ENCODE data around the gene ZEB2. TPM values are rescaled to one million over a fixed set of nuclear protein-coding genes. Genes with fewer than 3 reads are reported as not detected.
"Not testable (repeated sequence)": the region's sequence is repeated elsewhere in the genome, so short reads cannot be mapped to it uniquely, and the experiment has no call there.

The ZEB2 gene
- total RNA-seq, 2 donors from 2014 or later: 76.1 to 91.7 TPM

GRCh38 chr2:144366825-144367429 lies 153.0 kb downstream of the ZEB2 start:
- Histone ChIP-seq H3K4me1 (peaks cover 0 to 9% of the 10 kb centered on the region in 2 donors), H3K27me3 (no peaks in the 10 kb centered on the region), H3K27ac (no peak overlapping the region), H3K4me3 (no peak overlapping the region), H3K9me3 (no peaks in the 10 kb centered on the region), H3K36me3 (no peaks in the 10 kb centered on the region)
- no peak for TF ChIP-seq CTCF (IDR thresholded peaks at IDR 0.05)
- no peak for DNase-seq (ENCODE audit: low spot score)

- H3K9me3 ChIP-seq: no peaks in the 10 kb centered on the region
- no peak for TF ChIP-seq CTCF (IDR thresholded peaks at IDR 0.05)
- no peaks in the 10 kb centered on the region for H3K27me3 ChIP-seq
- no peak for DNase-seq (ENCODE audit: low spot score)
- no peak overlapping the region for H3K4me3 ChIP-seq
- H3K36me3 ChIP-seq: no peaks in the 10 kb centered on the region
- H3K4me1 ChIP-seq: no peaks in the 10 kb centered on the region
- no peak overlapping the region for H3K27ac ChIP-seq
Observed at GRCh38 chr2:144364944-144365738, 154.8 kb downstream of the ZEB2 start.

DNA sequence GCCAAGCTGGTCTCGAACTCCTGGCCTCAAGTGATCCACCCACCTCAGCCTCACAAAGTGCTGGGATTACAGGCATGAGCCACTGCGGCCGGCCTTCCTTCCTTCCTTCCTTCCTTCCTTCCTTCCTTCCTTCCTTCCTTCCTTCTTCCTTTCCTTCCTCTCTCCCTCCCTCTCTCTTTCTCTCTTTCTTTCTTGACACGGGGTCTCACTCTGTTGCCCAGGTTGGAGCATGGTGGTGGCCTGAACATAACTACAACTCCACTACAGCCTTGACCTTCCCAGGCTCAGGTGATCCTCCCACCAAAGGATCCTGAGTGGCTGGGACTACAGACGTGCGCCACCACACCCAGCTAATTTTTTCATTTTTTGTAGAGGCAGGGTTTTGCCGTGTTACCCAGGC lies 155.7 kb downstream of the ZEB2 start:
- not testable (repeated sequence) for H3K27ac ChIP-seq; H3K27me3 ChIP-seq; H3K36me3 ChIP-seq; H3K4me3 ChIP-seq; DNase-seq (ENCODE audit: low spot score); H3K9me3 ChIP-seq; H3K4me1 ChIP-seq

- no peak for DNase-seq (ENCODE audit: low spot score)
- TF ChIP-seq CTCF (IDR thresholded peaks at IDR 0.05): no peak
Observed at GRCh38 chr2:144362401-144362800, 157.5 kb downstream of the ZEB2 start.

DNA sequence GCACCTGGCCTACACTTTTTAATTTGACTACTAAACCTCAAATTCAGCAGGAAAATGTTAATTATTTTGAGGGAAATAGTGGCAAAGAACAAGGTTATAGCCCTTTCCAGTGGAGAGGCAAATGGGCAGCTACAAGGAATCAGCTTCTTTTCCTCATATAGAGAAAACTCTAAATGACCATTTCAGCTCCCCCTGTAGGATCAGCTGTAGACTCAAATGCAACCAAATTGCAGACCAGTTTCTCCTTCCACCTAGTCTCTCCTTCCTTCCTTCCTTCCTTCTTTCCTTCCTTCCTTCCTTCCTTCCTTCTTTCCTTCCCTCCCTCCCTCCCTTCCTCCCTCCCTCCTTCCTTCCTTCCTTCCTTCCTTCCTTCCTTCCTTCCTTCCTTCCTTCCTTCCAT lies 158.2 kb downstream of the ZEB2 start:
- Histone ChIP-seq H3K4me1 (no peaks in the 10 kb centered on the region), H3K27ac (no peak overlapping the region), H3K9me3 (no peaks in the 10 kb centered on the region), H3K4me3 (no peak overlapping the region), H3K27me3 (no peaks in the 10 kb centered on the region), H3K36me3 (no peaks in the 10 kb centered on the region)
- no peak for DNase-seq (ENCODE audit: low spot score)
- no peak for TF ChIP-seq CTCF (IDR thresholded peaks at IDR 0.05)

More at GRCh38 chr2:144362401-144362800, 157.5 kb downstream of the ZEB2 start:
- Histone ChIP-seq H3K4me1 (no peaks in the 10 kb centered on the region), H3K36me3 (no peaks in the 10 kb centered on the region), H3K27me3 (no peaks in the 10 kb centered on the region), H3K9me3 (no peaks in the 10 kb centered on the region), H3K4me3 (no peak overlapping the region), H3K27ac (no peak overlapping the region)

DNA sequence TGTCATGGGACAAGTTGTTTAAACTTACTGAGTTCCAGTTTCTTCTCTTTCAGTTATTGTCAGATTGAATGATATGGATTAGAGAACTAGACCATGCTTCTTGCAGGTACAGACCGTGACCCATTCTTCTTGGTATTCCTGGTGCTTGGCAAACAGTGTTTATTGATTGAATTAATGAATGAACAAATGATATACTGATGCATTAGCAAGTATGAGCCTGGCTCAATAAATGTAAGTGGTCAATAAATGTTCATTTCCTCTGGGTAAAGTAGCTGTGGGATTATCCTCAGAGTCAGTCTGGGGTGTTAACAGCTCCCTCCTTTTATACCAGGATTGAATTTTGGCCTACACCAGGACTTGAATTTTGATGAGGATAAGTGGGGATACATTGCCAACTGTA lies 160.2 kb downstream of the ZEB2 start:
- no peak overlapping the region for H3K4me3 ChIP-seq
- H3K4me1 ChIP-seq: no peaks in the 10 kb centered on the region
- DNase-seq (ENCODE audit: low spot score): no peak
- TF ChIP-seq CTCF (IDR thresholded peaks at IDR 0.05): no peak
- H3K36me3 ChIP-seq: no peaks in the 10 kb centered on the region
- no peaks in the 10 kb centered on the region for H3K9me3 ChIP-seq
- no peaks in the 10 kb centered on the region for H3K27me3 ChIP-seq
- no peak overlapping the region for H3K27ac ChIP-seq
